HepG2 (cell line): Measurements from ENCODE around the gene UBB. TPM values are rescaled to one million over a fixed set of nuclear protein-coding genes. Genes with fewer than 3 reads are reported as not detected.

ENCODE experiments used
- KLF16 ChIP-seq, 2 experiments: sonication (generic) in 1 of 2; formaldehyde crosslinking in 1 of 2; IDR thresholded peaks; 2 replicates each; pipeline versions ENCODE4 v1.6.1 to v1.8.0; 2016 to 2023; ENCODE audit warnings: missing genetic modification reagents in 2 of 2, missing compliant biosample characterization in 1 of 2
- MLX ChIP-seq: IDR thresholded peaks from 2 replicates; pipeline ENCODE4 v1.6.1; 2016
- NFE2L1 ChIP-seq: sonication (generic); formaldehyde crosslinking; IDR thresholded peaks from 2 replicates; pipeline ENCODE4 v1.4.0; 2020; ENCODE audit warnings: missing genetic modification reagents, mild to moderate bottlenecking, borderline replicate concordance
- RELA ChIP-seq: sonication (generic); formaldehyde crosslinking; IDR thresholded peaks from 2 replicates; pipeline ENCODE4 v1.4.0; 2020; ENCODE audit warnings: missing genetic modification reagents
- SNAPC4 ChIP-seq: sonication (generic); formaldehyde crosslinking; IDR thresholded peaks from 2 replicates; pipeline ENCODE4 v1.4.0; 2020; ENCODE audit warnings: mild to moderate bottlenecking, missing genetic modification reagents
- TFDP2 ChIP-seq: sonication (generic); formaldehyde crosslinking; IDR thresholded peaks from 2 replicates; pipeline ENCODE4 v1.4.0; 2020; ENCODE audit warnings: missing genetic modification reagents
- TIGD3 ChIP-seq: sonication (generic); formaldehyde crosslinking; IDR thresholded peaks from 2 replicates; pipeline ENCODE4 v1.5.1; 2020; ENCODE audit warnings: mild to moderate bottlenecking, missing genetic modification reagents, borderline replicate concordance
- ZNF772 ChIP-seq: sonication (generic); formaldehyde crosslinking; IDR thresholded peaks from 2 replicates; pipeline ENCODE4 v1.5.0; 2020; ENCODE audit warnings: mild to moderate bottlenecking, missing genetic modification reagents
- polyA plus RNA-seq, 8 experiments: library from polyadenylated mRNA; depleted of rRNA in 3 of 8; stranded (reverse) in 7 of 8; unstranded in 1 of 8; fragments of >200 nt; fragmentation: Illumina TruSeq in 4 of 8; extraction: Trizol in 4 of 8; gene quantifications; 2 replicates each; pipeline versions ENCODE4 v1.2.1 to v1.2.3, GENCODE V29; 2011 to 2016; ENCODE audit warnings: low read depth in 4 of 8, missing spikeins in 1 of 8, mixed read lengths in 1 of 8; ENCODE audit not compliant: insufficient read depth in 1 of 8
- total RNA-seq, 5 experiments: library from RNA; depleted of rRNA; stranded (reverse); fragments of >200 nt; fragmentation: Illumina TruSeq; extraction: Trizol; gene quantifications; 2 replicates each; pipeline ENCODE4 v1.2.3, GENCODE V29; 2016; ENCODE audit warnings: low read depth in 1 of 5
- TF ChIP-seq, protein P1 (sequence below): sonication (generic); formaldehyde crosslinking; IDR thresholded peaks from 2 replicates; pipeline ENCODE4 v1.4.0; 2020; ENCODE audit warnings: mild to moderate bottlenecking, missing genetic modification reagents, borderline replicate concordance
- TF ChIP-seq, protein P2 (sequence below): sonication (generic); formaldehyde crosslinking; IDR thresholded peaks from 2 replicates; pipeline ENCODE4 v1.5.1; 2020; ENCODE audit warnings: missing genetic modification reagents, mild to moderate bottlenecking, borderline replicate concordance

UBB gene
- total and polyA plus RNA-seq, 2 of the 13 experiments (the other 11 are each of a cell fraction or from before 2014, with no cell fraction given), result 1,130 to 2,066 TPM

- TF ChIP-seq TFDP2 (CRISPR knock-in tag) (peak; percentile 94), RELA (CRISPR knock-in tag) (no peak), MLX (no peak), ZNF772 (CRISPR knock-in tag) (peak; percentile 57; the same call in 1 of the 2 replicates), NFE2L1 (CRISPR knock-in tag) (no peak), SNAPC4 (no peak), TIGD3 (CRISPR knock-in tag) (no peak; the same call in 1 of the 2 replicates), KLF16 (CRISPR knock-in tag; IDR thresholded peaks at IDR 0.05) (peak in 1 of 2 experiments; percentile 34; a peak in 1 of 4 replicates)
- TF ChIP-seq, protein P1, sequence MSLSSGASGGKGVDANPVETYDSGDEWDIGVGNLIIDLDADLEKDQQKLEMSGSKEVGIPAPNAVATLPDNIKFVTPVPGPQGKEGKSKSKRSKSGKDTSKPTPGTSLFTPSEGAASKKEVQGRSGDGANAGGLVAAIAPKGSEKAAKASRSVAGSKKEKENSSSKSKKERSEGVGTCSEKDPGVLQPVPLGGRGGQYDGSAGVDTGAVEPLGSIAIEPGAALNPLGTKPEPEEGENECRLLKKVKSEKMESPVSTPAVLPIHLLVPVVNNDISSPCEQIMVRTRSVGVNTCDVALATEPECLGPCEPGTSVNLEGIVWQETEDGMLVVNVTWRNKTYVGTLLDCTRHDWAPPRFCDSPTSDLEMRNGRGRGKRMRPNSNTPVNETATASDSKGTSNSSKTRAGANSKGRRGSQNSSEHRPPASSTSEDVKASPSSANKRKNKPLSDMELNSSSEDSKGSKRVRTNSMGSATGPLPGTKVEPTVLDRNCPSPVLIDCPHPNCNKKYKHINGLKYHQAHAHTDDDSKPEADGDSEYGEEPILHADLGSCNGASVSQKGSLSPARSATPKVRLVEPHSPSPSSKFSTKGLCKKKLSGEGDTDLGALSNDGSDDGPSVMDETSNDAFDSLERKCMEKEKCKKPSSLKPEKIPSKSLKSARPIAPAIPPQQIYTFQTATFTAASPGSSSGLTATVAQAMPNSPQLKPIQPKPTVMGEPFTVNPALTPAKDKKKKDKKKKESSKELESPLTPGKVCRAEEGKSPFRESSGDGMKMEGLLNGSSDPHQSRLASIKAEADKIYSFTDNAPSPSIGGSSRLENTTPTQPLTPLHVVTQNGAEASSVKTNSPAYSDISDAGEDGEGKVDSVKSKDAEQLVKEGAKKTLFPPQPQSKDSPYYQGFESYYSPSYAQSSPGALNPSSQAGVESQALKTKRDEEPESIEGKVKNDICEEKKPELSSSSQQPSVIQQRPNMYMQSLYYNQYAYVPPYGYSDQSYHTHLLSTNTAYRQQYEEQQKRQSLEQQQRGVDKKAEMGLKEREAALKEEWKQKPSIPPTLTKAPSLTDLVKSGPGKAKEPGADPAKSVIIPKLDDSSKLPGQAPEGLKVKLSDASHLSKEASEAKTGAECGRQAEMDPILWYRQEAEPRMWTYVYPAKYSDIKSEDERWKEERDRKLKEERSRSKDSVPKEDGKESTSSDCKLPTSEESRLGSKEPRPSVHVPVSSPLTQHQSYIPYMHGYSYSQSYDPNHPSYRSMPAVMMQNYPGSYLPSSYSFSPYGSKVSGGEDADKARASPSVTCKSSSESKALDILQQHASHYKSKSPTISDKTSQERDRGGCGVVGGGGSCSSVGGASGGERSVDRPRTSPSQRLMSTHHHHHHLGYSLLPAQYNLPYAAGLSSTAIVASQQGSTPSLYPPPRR (CRISPR knock-in tag), result no peak
- TF ChIP-seq, protein P2, sequence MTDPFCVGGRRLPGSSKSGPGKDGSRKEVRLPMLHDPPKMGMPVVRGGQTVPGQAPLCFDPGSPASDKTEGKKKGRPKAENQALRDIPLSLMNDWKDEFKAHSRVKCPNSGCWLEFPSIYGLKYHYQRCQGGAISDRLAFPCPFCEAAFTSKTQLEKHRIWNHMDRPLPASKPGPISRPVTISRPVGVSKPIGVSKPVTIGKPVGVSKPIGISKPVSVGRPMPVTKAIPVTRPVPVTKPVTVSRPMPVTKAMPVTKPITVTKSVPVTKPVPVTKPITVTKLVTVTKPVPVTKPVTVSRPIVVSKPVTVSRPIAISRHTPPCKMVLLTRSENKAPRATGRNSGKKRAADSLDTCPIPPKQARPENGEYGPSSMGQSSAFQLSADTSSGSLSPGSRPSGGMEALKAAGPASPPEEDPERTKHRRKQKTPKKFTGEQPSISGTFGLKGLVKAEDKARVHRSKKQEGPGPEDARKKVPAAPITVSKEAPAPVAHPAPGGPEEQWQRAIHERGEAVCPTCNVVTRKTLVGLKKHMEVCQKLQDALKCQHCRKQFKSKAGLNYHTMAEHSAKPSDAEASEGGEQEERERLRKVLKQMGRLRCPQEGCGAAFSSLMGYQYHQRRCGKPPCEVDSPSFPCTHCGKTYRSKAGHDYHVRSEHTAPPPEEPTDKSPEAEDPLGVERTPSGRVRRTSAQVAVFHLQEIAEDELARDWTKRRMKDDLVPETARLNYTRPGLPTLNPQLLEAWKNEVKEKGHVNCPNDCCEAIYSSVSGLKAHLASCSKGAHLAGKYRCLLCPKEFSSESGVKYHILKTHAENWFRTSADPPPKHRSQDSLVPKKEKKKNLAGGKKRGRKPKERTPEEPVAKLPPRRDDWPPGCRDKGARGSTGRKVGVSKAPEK, result 0 out of 2 replicates have a peak, but pooled peaks have one; percentile 41
These were observed 28.6 kb upstream of the UBB start (continued) for GRCh38 chr17:16352303-16352666.
